ENCODE data around the gene KDM8. TPM values are rescaled to one million over a fixed set of nuclear protein-coding genes. Genes with fewer than 3 reads are reported as not detected.

The KDM8 gene
- total and polyA plus RNA-seq, 9 of the 15 experiments (the other 6 are each of a cell fraction or from before 2014, with no cell fraction given) = 0.61 to 9.1 (median 5.4) TPM

DNA sequence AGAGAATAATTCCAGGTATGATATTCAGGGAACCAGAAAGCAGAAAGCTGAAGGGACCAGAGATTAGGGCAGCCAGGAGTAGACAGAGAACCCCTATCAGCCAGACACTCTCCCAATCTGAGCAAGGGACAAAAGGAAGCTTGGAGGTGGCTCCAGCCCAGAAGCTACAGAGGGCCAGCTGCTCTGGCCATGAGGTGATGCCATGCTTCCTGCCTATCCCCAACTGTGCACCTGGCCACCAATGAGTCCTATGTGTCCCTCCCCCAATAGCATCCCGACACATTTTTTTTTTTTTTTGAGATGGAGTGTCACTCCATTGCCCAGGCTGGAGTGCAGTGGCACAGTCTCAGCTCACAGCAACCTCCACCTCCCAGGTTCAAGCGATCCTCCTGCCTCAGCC is 35.3 kb downstream of the KDM8 start:
- POLR2A ChIA-PET = interaction anchor here (1.0 to 2.6 kb wide), 3 partner anchors 12 to 35 kb away, joined by 3 to 7 read pairs (median 4); partner anchors contain the start of gene KDM8
- no peaks in the 10 kb centered on the region for H4K20me1 ChIP-seq (replicated peaks; ENCODE audit: control insufficient read depth, insufficient read depth, low read length)
- H3K79me2 ChIP-seq (ENCODE audit: control insufficient read depth, insufficient read depth, low read length) = 0 out of 3 replicates have a peak, but pooled peaks cover 4% of the 10 kb centered on the region
- CTCF ChIA-PET (ENCODE audit: low intra/inter-chr PET ratio) = interaction anchor here (1.1 kb wide), 1 partner anchor 130 kb away, joined by 3 read pairs; no protein-coding TSS in a partner anchor
- no peaks in the 10 kb centered on the region for H3K9me1 ChIP-seq (ENCODE audit: control insufficient read depth, insufficient read depth, low read length)
- in situ Hi-C loops (cut with MboI) = no loop called here
- H3K4me2 ChIP-seq (ENCODE audit: insufficient read depth, low read length) = no peak overlapping the region
- intact Hi-C loops (cut with micrococcal nuclease) = no loop called here
- H3K27me3 ChIP-seq (ENCODE audit: control insufficient read depth in 2 of 2, insufficient read depth in 2 of 2, low read length in 2 of 2) = no peaks in the 10 kb centered on the region
- H3K9me3 ChIP-seq (replicated peaks; ENCODE audit: control insufficient read depth, insufficient read depth, low read depth, low read length) = no peaks in the 10 kb centered on the region
- DNase-seq (ENCODE audit: extremely low read depth in 1 of 4, low spot score in 3 of 4) = no peak
- FAIRE-seq = no peak
- WGBS (ENCODE audit: insufficient coverage, low coverage, missing lambda C conversion rate) = 68% methylated on average over 2 of the region's 2 CpGs
- peaks cover 37 to 43% of the 10 kb centered on the region in 2 experiments for H3K4me1 ChIP-seq (replicated peaks in 1 of 2; ENCODE audit: control insufficient read depth in 2 of 2, insufficient read depth in 2 of 2, low read length in 2 of 2)
- TF ChIP-seq, protein P1, sequence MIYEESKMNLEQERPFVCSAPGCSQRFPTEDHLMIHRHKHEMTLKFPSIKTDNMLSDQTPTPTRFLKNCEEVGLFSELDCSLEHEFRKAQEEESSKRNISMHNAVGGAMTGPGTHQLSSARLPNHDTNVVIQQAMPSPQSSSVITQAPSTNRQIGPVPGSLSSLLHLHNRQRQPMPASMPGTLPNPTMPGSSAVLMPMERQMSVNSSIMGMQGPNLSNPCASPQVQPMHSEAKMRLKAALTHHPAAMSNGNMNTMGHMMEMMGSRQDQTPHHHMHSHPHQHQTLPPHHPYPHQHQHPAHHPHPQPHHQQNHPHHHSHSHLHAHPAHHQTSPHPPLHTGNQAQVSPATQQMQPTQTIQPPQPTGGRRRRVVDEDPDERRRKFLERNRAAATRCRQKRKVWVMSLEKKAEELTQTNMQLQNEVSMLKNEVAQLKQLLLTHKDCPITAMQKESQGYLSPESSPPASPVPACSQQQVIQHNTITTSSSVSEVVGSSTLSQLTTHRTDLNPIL (CRISPR knock-in tag; IDR thresholded peaks at IDR 0.05) = no peak
- no peak for TF ChIP-seq KLF1 (tag; IDR thresholded peaks at IDR 0.05)
- TF ChIP-seq AFF4 (CRISPR knock-in tag; IDR thresholded peaks at IDR 0.05) = no peak
- TF ChIP-seq, protein P2, sequence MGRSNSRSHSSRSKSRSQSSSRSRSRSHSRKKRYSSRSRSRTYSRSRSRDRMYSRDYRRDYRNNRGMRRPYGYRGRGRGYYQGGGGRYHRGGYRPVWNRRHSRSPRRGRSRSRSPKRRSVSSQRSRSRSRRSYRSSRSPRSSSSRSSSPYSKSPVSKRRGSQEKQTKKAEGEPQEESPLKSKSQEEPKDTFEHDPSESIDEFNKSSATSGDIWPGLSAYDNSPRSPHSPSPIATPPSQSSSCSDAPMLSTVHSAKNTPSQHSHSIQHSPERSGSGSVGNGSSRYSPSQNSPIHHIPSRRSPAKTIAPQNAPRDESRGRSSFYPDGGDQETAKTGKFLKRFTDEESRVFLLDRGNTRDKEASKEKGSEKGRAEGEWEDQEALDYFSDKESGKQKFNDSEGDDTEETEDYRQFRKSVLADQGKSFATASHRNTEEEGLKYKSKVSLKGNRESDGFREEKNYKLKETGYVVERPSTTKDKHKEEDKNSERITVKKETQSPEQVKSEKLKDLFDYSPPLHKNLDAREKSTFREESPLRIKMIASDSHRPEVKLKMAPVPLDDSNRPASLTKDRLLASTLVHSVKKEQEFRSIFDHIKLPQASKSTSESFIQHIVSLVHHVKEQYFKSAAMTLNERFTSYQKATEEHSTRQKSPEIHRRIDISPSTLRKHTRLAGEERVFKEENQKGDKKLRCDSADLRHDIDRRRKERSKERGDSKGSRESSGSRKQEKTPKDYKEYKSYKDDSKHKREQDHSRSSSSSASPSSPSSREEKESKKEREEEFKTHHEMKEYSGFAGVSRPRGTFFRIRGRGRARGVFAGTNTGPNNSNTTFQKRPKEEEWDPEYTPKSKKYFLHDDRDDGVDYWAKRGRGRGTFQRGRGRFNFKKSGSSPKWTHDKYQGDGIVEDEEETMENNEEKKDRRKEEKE (IDR thresholded peaks at IDR 0.05; ENCODE audit: borderline replicate concordance in 1 of 2, control insufficient read depth in 1 of 2, low read depth in 2 of 2, low read length in 1 of 2) = no peak
- no peak for TF ChIP-seq ZNF134 (CRISPR knock-in tag; conservative IDR thresholded peaks at IDR 0.05)
- TF ChIP-seq NONO (IDR thresholded peaks at IDR 0.05; ENCODE audit: low read depth in 2 of 2, low read length in 1 of 2) = no peak
- TF ChIP-seq AFF1 (IDR thresholded peaks at IDR 0.05; ENCODE audit: low read depth in 1 of 2, partially characterized antibody in 2 of 2) = no peak
- no peak for TF ChIP-seq CHD2 (IDR thresholded peaks at IDR 0.05; ENCODE audit: low read depth, low read length)
- H2AFZ ChIP-seq (ENCODE audit: low read depth, low read length) = no peak overlapping the region
- no peak overlapping the region for H3K4me3 ChIP-seq
- no peak overlapping the region for H3K9ac ChIP-seq (ENCODE audit: insufficient read depth in 1 of 2, low read depth in 2 of 2, low read length in 2 of 2)
- no TSS peak for BruUV-seq (replicated peaks)
- H3K36me3 ChIP-seq (ENCODE audit: control insufficient read depth, insufficient read depth, low read length) = peaks cover 5% of the 10 kb centered on the region; the same call in 1 of the 3 replicates
- H3K27ac ChIP-seq (ENCODE audit: extremely low read depth, low read depth, low read length) = no peak overlapping the region
- no peak for ATAC-seq

All from K562 (cell line).